Measurements from ENCODE around the gene KLHDC3. TPM values are rescaled to one million over a fixed set of nuclear protein-coding genes. Genes with fewer than 3 reads are reported as not detected.

KLHDC3 gene
- total and polyA plus RNA-seq, 10 of the 15 experiments (the other 5 are each of a cell fraction or from before 2014, with no cell fraction given), result 2.4 to 102 (median 55.4) TPM

- TF ChIP-seq PML (IDR thresholded peaks at IDR 0.05; ENCODE audit: low read length) (no peak), DPF2 (IDR thresholded peaks at IDR 0.05) (no peak), POLR2AphosphoS5 (IDR thresholded peaks at IDR 0.05; ENCODE audit: low read length) (no peak)
Measured at GRCh38 chr6:43052225-43052841, 38.3 kb downstream of the KLHDC3 start (continued).

GRCh38 chr6:43052842-43053544, 38.9 kb downstream of the KLHDC3 start:
- Histone ChIP-seq H2AFZ (ENCODE audit: control insufficient read depth, low read depth, low read length) (peak overlapping the region; percentile 74), H3K27me3 (replicated peaks in 1 of 2; ENCODE audit: control insufficient read depth in 2 of 2, insufficient read depth in 2 of 2, low read length in 1 of 2) (no peaks in the 10 kb centered on the region), H3K4me3 (peak overlapping the region; percentile 91), H3K36me3 (ENCODE audit: control insufficient read depth in 2 of 2, insufficient read depth in 2 of 2, low read length in 1 of 2) (peaks cover 8 to 23% of the 10 kb centered on the region in 2 experiments), H3K4me1 (ENCODE audit: control insufficient read depth, insufficient read depth, low read length) (peaks cover 14% of the 10 kb centered on the region), H3K9ac (ENCODE audit: control insufficient read depth, insufficient read depth, low read length) (peak overlapping the region; percentile 98), H3K27ac (ENCODE audit: control insufficient read depth, insufficient read depth) (peak overlapping the region; percentile 93), H3K4me2 (ENCODE audit: control insufficient read depth, insufficient read depth) (peak overlapping the region; percentile 93), H3K79me2 (ENCODE audit: control insufficient read depth, insufficient read depth, low read length) (peaks cover 24% of the 10 kb centered on the region), H4K20me1 (ENCODE audit: control insufficient read depth, insufficient read depth) (no peaks in the 10 kb centered on the region), H3K9me3 (replicated peaks; ENCODE audit: control insufficient read depth, insufficient read depth, low read length) (no peaks in the 10 kb centered on the region)
- intact Hi-C loops (cut with micrococcal nuclease; ENCODE audit: unreplicated experiment), result no loop called here
- 8% methylated on average over 22 of the region's 22 CpGs for WGBS (ENCODE audit: insufficient coverage, insufficient replicate concordance, low lambda C conversion rate, missing lambda C conversion rate)
- ATAC-seq (peak; percentile 48), DNase-seq (ENCODE audit: low read depth, low spot score) (no peak), FAIRE-seq (no peak)
- ChIA-PET SMC1A (ENCODE audit: uncharacterized antibody, unreplicated experiment) (interaction anchor here (0.6 to 1.5 kb wide), 5 partner anchors 43 to 121 kb away, joined by 3 to 5 read pairs (median 4); partner anchors contain the start of gene PEX6), POLR2A (interaction anchor here (0.8 to 2.9 kb wide), 4 partner anchors 32 to 124 kb away, joined by 3 to 22 read pairs (median 8); partner anchors contain the start of genes CNPY3, KLHDC3, MEA1 and PPP2R5D), RAD21 (ENCODE audit: unreplicated experiment) (interaction anchor here (1.5 to 1.9 kb wide), 2 partner anchors 39 to 91 kb away, joined by 4 to 5 read pairs; partner anchors contain the start of genes KLHDC3 and MEA1), CTCF (interaction anchor here (1.2 to 1.3 kb wide), 2 partner anchors 91 to 124 kb away, joined by 3 read pairs; no protein-coding TSS in a partner anchor)
- BruUV-seq (replicated peaks), result no TSS peak
- in situ Hi-C loops (cut with MboI), result no loop called here
- TF ChIP-seq USF2 (IDR thresholded peaks at IDR 0.05; ENCODE audit: borderline replicate concordance, low read depth, low read length), result no peak
- 0 out of 2 replicates have a peak, but pooled peaks have one; percentile 14 for TF ChIP-seq MLLT1 (IDR thresholded peaks at IDR 0.05)
- TF ChIP-seq RCOR1 (conservative IDR thresholded peaks at IDR 0.05; ENCODE audit: low read depth, low read length), result no peak
- 0 out of 2 replicates have a peak, but pooled peaks have one; percentile 14 for TF ChIP-seq NBN (IDR thresholded peaks at IDR 0.05)
- no peak for TF ChIP-seq SIX5 (IDR thresholded peaks at IDR 0.05; ENCODE audit: low read depth, low read length, severe bottlenecking)
- TF ChIP-seq PBX3 (IDR thresholded peaks at IDR 0.05; ENCODE audit: insufficient replicate concordance, low read depth, low read length), result no peak
- TF ChIP-seq ASH2L (IDR thresholded peaks at IDR 0.05; ENCODE audit: borderline replicate concordance, low read depth), result no peak
- TF ChIP-seq ATF3 (IDR thresholded peaks at IDR 0.05; ENCODE audit: borderline replicate concordance, extremely low read depth, low read depth, low read length), result no peak
- TF ChIP-seq HDGF (IDR thresholded peaks at IDR 0.05), result peak; percentile 40; the same call in 1 of the 2 replicates
- no peak for TF ChIP-seq TCF12 (IDR thresholded peaks at IDR 0.05; ENCODE audit: low read depth, low read length)
- TF ChIP-seq EZH2 (IDR thresholded peaks at IDR 0.05; ENCODE audit: borderline replicate concordance, control insufficient read depth, low read depth, low read length), result no peak
- no peak for TF ChIP-seq RUNX3 (IDR thresholded peaks at IDR 0.05; ENCODE audit: low read length)
- TF ChIP-seq ZNF217 (IDR thresholded peaks at IDR 0.05), result no peak
- TF ChIP-seq EGR1 (IDR thresholded peaks at IDR 0.05; ENCODE audit: borderline replicate concordance in 1 of 2, low read depth in 2 of 2, low read length in 2 of 2), result 0 out of 3 replicates have a peak, but pooled peaks of 1 of the 2 experiments have one; percentile 21

Measured in GM12878 (cell line).